Smooth muscle cell (in vitro differentiated cells): ENCODE results near the gene GPANK1. TPM values are rescaled to one million over a fixed set of nuclear protein-coding genes. Genes with fewer than 3 reads are reported as not detected.

Experiments used
- DNase-seq: peaks from one replicate; lab custom pipeline; 2025; ENCODE audit not compliant: unreplicated experiment; lab: John Stamatoyannopoulos, UW
- H2AFZ ChIP-seq: fragments of 200-600 bp; sonication (generic); 2 replicates; pipeline ENCODE4 v1.6.0; 2016; ENCODE audit warnings: antibody characterized with exemption, low read depth, mild to moderate bottlenecking
- H3F3A ChIP-seq: fragments of 200-600 bp; sonication (generic); 2 replicates; pipeline ENCODE4 v1.6.0; 2017; ENCODE audit warnings: antibody characterized with exemption, low read depth
- H3K27ac ChIP-seq: fragments of 200-600 bp; sonication (generic); 2 replicates; pipeline ENCODE4 v1.5.1; 2016; ENCODE audit warnings: low read depth, mild to moderate bottlenecking
- H3K27me3 ChIP-seq: fragments of 200-600 bp; sonication (generic); 2 replicates; pipeline ENCODE4 v1.6.1; 2016; ENCODE audit warnings: low read depth, mild to moderate bottlenecking
- H3K36me3 ChIP-seq: fragments of 200-600 bp; sonication (generic); 2 replicates; pipeline ENCODE4 v1.5.1; 2016; ENCODE audit warnings: low read depth
- H3K4me1 ChIP-seq: fragments of 200-600 bp; sonication (generic); 2 replicates; pipeline ENCODE4 v1.5.1; 2016; ENCODE audit warnings: low read depth
- H3K4me2 ChIP-seq: fragments of 200-600 bp; sonication (generic); 2 replicates; pipeline ENCODE4 v1.6.0; 2016; ENCODE audit warnings: mild to moderate bottlenecking
- H3K4me3 ChIP-seq: fragments of 200-600 bp; sonication (generic); 2 replicates; pipeline ENCODE4 v1.5.1; 2016; ENCODE audit warnings: mild to moderate bottlenecking
- H3K79me2 ChIP-seq: fragments of 200-600 bp; sonication (generic); 2 replicates; pipeline ENCODE4 v1.6.0; 2016; ENCODE audit warnings: low read depth, mild to moderate bottlenecking
- H3K9ac ChIP-seq: fragments of 200-600 bp; sonication (generic); 2 replicates; pipeline ENCODE4 v1.6.0; 2016; ENCODE audit warnings: low read depth
- H3K9me3 ChIP-seq: fragments of 200-600 bp; sonication (generic); replicated peaks from 2 replicates; pipeline ENCODE4 v1.5.1; 2016; ENCODE audit warnings: low read depth
- H4K20me1 ChIP-seq: fragments of 200-600 bp; sonication (generic); 2 replicates; pipeline ENCODE4 v1.6.0; 2016; ENCODE audit warnings: low read depth
- WGBS: methylation state at CpG from one replicate; pipeline ENCODE4 v1.1.7; 2016; ENCODE audit warnings: low lambda C conversion rate; 5-methylcytosine and 5-hydroxymethylcytosine counted together
- polyA plus RNA-seq: library from polyadenylated mRNA; unstranded; fragments of >200 nt; fragmentation: Nextera tagmentation; extraction: Ambion mirVana; gene quantifications from 2 replicates; pipeline ENCODE4 v1.2.1, GENCODE V29; 2016
- total RNA-seq: library from RNA; depleted of rRNA; stranded (reverse); fragments of >200 nt; gene quantifications from 2 replicates; pipeline ENCODE4 v1.2.3, GENCODE V29; 2014
- TF ChIP-seq, protein P1 (sequence below): fragments of 200-600 bp; sonication (generic); IDR thresholded peaks from 2 replicates; pipeline ENCODE4 v1.5.1; 2017; ENCODE audit warnings: borderline replicate concordance, mild to moderate bottlenecking, antibody characterized with exemption; ENCODE audit not compliant: insufficient read depth, poor library complexity, severe bottlenecking

Gene GPANK1
- total and polyA plus RNA-seq, 2 experiments from 2014 or later: 12.5 to 19.6 TPM

DNA sequence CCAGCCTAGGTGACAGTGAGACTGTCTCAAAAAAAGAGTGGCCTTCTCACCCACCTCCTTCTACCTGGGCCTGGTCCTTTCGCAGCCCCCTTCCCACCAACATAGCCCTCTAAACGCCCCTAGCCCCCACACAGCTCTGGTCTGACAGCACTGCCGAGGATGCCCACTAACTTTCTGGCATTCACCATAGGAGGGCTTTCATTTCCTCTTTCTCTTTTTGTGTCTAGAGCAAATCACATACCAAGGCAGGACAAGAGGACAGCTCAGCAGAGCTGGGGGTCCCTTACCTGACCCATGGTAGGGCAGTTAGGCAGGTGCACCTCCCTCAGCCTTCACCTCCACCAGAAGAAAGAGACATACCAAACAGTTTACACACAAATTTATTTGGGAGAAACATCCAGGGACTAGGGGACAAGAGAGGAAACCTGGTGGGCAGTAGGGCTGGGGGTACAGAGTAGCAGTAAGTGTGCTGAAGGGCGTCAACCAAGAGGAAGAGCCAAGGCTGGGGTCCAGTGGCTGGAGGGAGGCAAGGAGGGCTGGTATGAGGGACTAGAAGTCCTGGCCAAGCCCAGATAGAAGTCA, 11.6 kb upstream of the GPANK1 start:
- Histone ChIP-seq H3K79me2 (no peaks in the 10 kb centered on the region), H3K4me3 (no peak overlapping the region), H3K9ac (no peak overlapping the region), H3K36me3 (no peaks in the 10 kb centered on the region), H3K27me3 (no peaks in the 10 kb centered on the region), H3F3A (peaks cover 7% of the 10 kb centered on the region), H3K4me1 (peaks cover 5% of the 10 kb centered on the region), H4K20me1 (no peaks in the 10 kb centered on the region), H3K27ac (no peak overlapping the region), H2AFZ (no peak overlapping the region), H3K4me2 (no peak overlapping the region), H3K9me3 (no peaks in the 10 kb centered on the region)
- WGBS: 84% methylated on average over 4 of the region's 4 CpGs
- DNase-seq: no peak
- TF ChIP-seq, protein P1, sequence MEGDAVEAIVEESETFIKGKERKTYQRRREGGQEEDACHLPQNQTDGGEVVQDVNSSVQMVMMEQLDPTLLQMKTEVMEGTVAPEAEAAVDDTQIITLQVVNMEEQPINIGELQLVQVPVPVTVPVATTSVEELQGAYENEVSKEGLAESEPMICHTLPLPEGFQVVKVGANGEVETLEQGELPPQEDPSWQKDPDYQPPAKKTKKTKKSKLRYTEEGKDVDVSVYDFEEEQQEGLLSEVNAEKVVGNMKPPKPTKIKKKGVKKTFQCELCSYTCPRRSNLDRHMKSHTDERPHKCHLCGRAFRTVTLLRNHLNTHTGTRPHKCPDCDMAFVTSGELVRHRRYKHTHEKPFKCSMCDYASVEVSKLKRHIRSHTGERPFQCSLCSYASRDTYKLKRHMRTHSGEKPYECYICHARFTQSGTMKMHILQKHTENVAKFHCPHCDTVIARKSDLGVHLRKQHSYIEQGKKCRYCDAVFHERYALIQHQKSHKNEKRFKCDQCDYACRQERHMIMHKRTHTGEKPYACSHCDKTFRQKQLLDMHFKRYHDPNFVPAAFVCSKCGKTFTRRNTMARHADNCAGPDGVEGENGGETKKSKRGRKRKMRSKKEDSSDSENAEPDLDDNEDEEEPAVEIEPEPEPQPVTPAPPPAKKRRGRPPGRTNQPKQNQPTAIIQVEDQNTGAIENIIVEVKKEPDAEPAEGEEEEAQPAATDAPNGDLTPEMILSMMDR: no peak

DNA sequence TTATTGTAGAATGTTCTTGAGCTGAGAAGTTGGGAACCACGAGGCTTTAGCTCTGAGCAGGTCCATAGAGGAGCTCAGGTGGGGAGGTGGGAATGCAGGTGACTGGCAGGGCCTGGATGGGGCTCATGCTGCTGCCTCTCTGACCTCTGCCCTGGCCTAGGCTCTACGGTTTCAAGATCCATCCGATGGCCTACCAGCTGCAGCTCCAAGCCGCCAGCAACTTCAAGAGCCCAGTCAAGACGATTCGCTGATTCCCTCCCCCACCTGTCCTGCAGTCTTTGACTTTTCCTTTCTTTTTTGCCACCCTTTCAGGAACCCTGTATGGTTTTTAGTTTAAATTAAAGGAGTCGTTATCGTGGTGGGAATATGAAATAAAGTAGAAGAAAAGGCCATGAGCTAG, 4.9 kb upstream of the GPANK1 start, which contains the start of gene LY6G5B:
TSS of gene LY6G5B (plus strand) at position 301 of the 400 bp plus-strand sequence. CDS start 975 bp downstream, outside the sequence.
- no peak within 1 kb of the TSS for H3K9ac ChIP-seq
- DNase-seq: no peak
- H3K79me2 ChIP-seq: peaks cover 29% of the 10 kb centered on the region
- H3K4me2 ChIP-seq: no peak within 1 kb of the TSS
- 94% methylated on average over 8 of the region's 8 CpGs for WGBS
- no peaks in the 10 kb centered on the region for H3K36me3 ChIP-seq
- H4K20me1 ChIP-seq: peaks cover 3% of the 10 kb centered on the region
- H3K27me3 ChIP-seq: no peaks in the 10 kb centered on the region
- H3K4me3 ChIP-seq: no peak within 1 kb of the TSS
- TF ChIP-seq, protein P1: no peak
- no peak within 1 kb of the TSS for H2AFZ ChIP-seq
- H3F3A ChIP-seq: peaks cover under 1% of the 10 kb centered on the region
- H3K27ac ChIP-seq: no peak within 1 kb of the TSS
- H3K4me1 ChIP-seq: peaks cover 8% of the 10 kb centered on the region
- H3K9me3 ChIP-seq: no peaks in the 10 kb centered on the region

DNA sequence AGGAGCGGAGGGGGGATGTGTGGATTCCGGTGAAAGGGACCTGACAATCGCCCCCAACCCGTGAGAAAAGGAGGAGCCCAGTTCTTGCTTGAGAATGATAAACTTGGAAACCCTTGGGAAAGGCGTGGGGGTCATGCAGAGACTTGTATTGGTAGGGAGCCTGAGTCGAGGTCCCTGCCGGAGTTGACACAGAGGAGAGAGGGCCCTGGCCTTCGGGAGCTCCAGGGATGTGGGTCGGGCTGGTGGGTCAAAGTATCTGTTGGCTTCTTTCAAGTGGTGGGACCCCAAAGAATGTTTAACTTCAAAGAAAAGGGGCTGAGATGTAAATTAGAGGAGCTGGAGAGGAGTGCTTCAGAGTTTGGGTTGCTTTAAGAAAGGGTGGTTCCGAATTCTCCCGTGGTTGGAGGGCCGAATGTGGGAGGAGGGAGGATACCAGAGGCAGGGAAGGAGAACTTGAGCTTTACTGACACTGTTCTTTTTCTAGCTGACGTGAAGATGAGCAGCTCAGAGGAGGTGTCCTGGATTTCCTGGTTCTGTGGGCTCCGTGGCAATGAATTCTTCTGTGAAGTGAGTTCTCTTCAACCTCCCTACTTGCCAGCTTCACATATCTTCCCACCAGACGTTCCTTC, 1.7 kb upstream of the GPANK1 start:
- H2AFZ ChIP-seq: peak overlapping the region; percentile 34
- peak overlapping the region; percentile 89 for H3K27ac ChIP-seq
- TF ChIP-seq, protein P1: no peak
- peak overlapping the region; percentile 99 for H3K4me3 ChIP-seq
- H3F3A ChIP-seq: peaks cover 7% of the 10 kb centered on the region
- peaks cover 12% of the 10 kb centered on the region for H3K4me1 ChIP-seq
- H3K79me2 ChIP-seq: peaks cover 40% of the 10 kb centered on the region
- H4K20me1 ChIP-seq: peaks cover 3% of the 10 kb centered on the region
- H3K36me3 ChIP-seq: no peaks in the 10 kb centered on the region
- peak overlapping the region; percentile 96 for H3K9ac ChIP-seq
- peak overlapping the region; percentile 93 for H3K4me2 ChIP-seq
- DNase-seq: no peak
- WGBS: 7% methylated on average over 15 of the region's 15 CpGs
- H3K27me3 ChIP-seq: no peaks in the 10 kb centered on the region
- H3K9me3 ChIP-seq: no peaks in the 10 kb centered on the region
